AG20443 (cell line): Measurements from ENCODE around the gene CHD5.

ENCODE experiments used
- DNase-seq: peaks from one replicate; pipeline ENCODE4 v3.0.0; 2012; ENCODE audit warnings: low spot score, mixed read lengths

The CHD5 gene

GRCh38 chr1:6098303-6099215, 81.6 kb downstream of the CHD5 start:
- DNase-seq: peak; percentile 95

GRCh38 chr1:6097824-6098223, 82.3 kb downstream of the CHD5 start:
- DNase-seq: no peak

- no peak for DNase-seq
Measured at GRCh38 chr1:6097117-6097595, 83.0 kb downstream of the CHD5 start.

GRCh38 chr1:6096243-6097116, 83.6 kb downstream of the CHD5 start:
- no peak for DNase-seq

GRCh38 chr1:6095511-6096242, 84.4 kb downstream of the CHD5 start:
- DNase-seq: no peak

GRCh38 chr1:6094801-6095505, 85.2 kb downstream of the CHD5 start:
- DNase-seq: no peak

GRCh38 chr1:6094246-6094645, 85.9 kb downstream of the CHD5 start:
- DNase-seq: no peak

GRCh38 chr1:6093611-6094010, 86.5 kb downstream of the CHD5 start:
- no peak for DNase-seq

GRCh38 chr1:6093071-6093470, 87.0 kb downstream of the CHD5 start:
- no peak for DNase-seq

GRCh38 chr1:6092211-6092610, 87.9 kb downstream of the CHD5 start:
- no peak for DNase-seq

- DNase-seq: no peak
Measured at GRCh38 chr1:6091823-6092109, 88.4 kb downstream of the CHD5 start.

GRCh38 chr1:6090996-6091822, 88.9 kb downstream of the CHD5 start:
- no peak for DNase-seq

GRCh38 chr1:6090288-6090687, 89.8 kb downstream of the CHD5 start:
- no peak for DNase-seq

GRCh38 chr1:6088956-6089355, 91.2 kb downstream of the CHD5 start:
- no peak for DNase-seq

- DNase-seq: no peak
Measured at GRCh38 chr1:6087958-6088357, 92.2 kb downstream of the CHD5 start.

GRCh38 chr1:6087377-6087772, 92.7 kb downstream of the CHD5 start:
- no peak for DNase-seq

- DNase-seq: no peak
Measured at GRCh38 chr1:6086762-6087376, 93.3 kb downstream of the CHD5 start.

GRCh38 chr1:6086358-6086757, 93.8 kb downstream of the CHD5 start:
- no peak for DNase-seq

- no peak for DNase-seq
Measured at GRCh38 chr1:6085666-6086065, 94.5 kb downstream of the CHD5 start.

GRCh38 chr1:6084781-6085495, 95.2 kb downstream of the CHD5 start:
- no peak for DNase-seq
